ENCODE measurements around the gene ZC3H11A.

ZC3H11A gene

DNA sequence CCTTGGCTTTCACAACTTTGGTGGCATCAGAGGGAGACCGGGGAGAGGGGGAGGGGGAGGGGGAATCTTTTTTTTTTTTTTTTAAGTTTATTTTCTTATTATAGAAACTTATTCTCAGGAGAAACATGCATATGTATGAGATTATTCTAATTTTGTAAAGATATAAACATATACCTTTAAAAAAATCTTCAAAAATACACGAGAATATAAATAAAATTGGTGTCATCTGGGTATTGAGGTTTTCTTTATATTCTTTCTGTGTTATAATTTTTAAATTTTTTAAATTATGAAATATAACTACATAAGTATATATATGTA, 47.1 kb downstream of the ZC3H11A start:
- no peak for DNase-seq (ENCODE audit: low read depth)

DNA sequence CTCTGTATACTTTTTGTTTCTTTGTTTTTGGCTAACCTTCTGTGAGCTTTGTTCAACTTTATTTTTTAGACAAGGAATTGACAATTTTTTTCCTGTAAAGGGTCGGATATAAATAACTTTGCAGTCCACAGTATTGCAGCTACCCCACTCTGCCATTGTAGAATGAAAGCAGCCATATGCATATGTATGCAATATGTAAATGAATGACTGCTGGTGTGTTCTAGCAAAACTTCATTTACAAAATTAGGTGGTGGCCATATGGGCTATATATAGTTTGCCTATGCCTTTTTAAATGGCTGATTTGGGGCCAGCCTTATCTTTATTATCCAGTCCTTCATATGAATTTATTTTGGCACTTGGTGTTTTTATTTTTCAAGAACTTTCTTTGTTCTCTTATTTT, 48.0 kb downstream of the ZC3H11A start:
- DNase-seq (ENCODE audit: low read depth) = no peak

Data from activated gamma-delta T cell treated with anti-CD3 and anti-CD28 coated beads, Interleukin-2, amount 50 U/mL, for 16 hours (primary cell).